CD14-positive monocyte (primary cell): Measurements from ENCODE around the gene PRKCA. TPM values are rescaled to one million over a fixed set of nuclear protein-coding genes. Genes with fewer than 3 reads are reported as not detected.

Experiments
- DNase-seq, 3 donors: peaks; one replicate each; pipeline ENCODE4 v3.0.0-alpha.2; 2011 to 2022
- H2AFZ ChIP-seq: 2 replicates; pipeline ENCODE4 v1.6.0; 2012; ENCODE audit warnings: mild to moderate bottlenecking, low read depth, low read length, inconsistent platforms; ENCODE audit not compliant: insufficient read depth, poor library complexity, severe bottlenecking
- H3K27ac ChIP-seq, 2 donors: 1 replicate in 1 of 2; 2 replicates in 1 of 2; pipeline ENCODE4 v1.5.1; 2012 to 2013; ENCODE audit warnings: low read length in 2 of 2, control low read depth in 1 of 2, inconsistent platforms in 1 of 2, low read depth in 1 of 2, mild to moderate bottlenecking in 1 of 2
- H3K27me3 ChIP-seq, 2 donors: one replicate each; pipeline versions ENCODE4 v1.6.0 to v1.6.1; 2011 to 2013; ENCODE audit warnings: low read length in 2 of 2; ENCODE audit not compliant: control insufficient read depth in 2 of 2, insufficient read depth in 2 of 2
- H3K36me3 ChIP-seq, 2 donors: replicated peaks in 1 of 2; 1 replicate in 1 of 2; 2 replicates in 1 of 2; pipeline versions ENCODE4 v1.5.1 to v1.6.1; 2012 to 2013; ENCODE audit warnings: low read length in 2 of 2, control low read depth in 1 of 2, inconsistent platforms in 1 of 2, mild to moderate bottlenecking in 1 of 2; ENCODE audit not compliant: insufficient read depth in 2 of 2, control insufficient read depth in 1 of 2
- H3K4me1 ChIP-seq, 2 donors: 1 replicate in 1 of 2; 2 replicates in 1 of 2; pipeline versions ENCODE4 v1.5.1 to v1.6.1; 2012 to 2013; ENCODE audit warnings: low read length in 2 of 2, control low read depth in 1 of 2, inconsistent platforms in 1 of 2, mild to moderate bottlenecking in 1 of 2, moderate library complexity in 1 of 2; ENCODE audit not compliant: insufficient read depth in 2 of 2, control insufficient read depth in 1 of 2
- H3K4me2 ChIP-seq: replicated peaks from 2 replicates; pipeline ENCODE3; 2012; ENCODE audit warnings: low read length, moderate library complexity, mild to moderate bottlenecking; ENCODE audit not compliant: poor library complexity, severe bottlenecking; ENCODE audit errors: extremely low read depth
- H3K4me3 ChIP-seq, 3 experiments: fragments of 200-600 bp in 1 of 3; sonication (generic) in 1 of 3; replicated peaks in 1 of 3; 1 replicate in 2 of 3; 2 replicates in 1 of 3; pipeline ENCODE4 v1.5.1; 2011 to 2013; ENCODE audit warnings: low read length in 3 of 3, mild to moderate bottlenecking in 3 of 3, control low read depth in 2 of 3, low read depth in 2 of 3, inconsistent platforms in 1 of 3, moderate library complexity in 1 of 3
- H3K79me2 ChIP-seq: 2 replicates; pipeline ENCODE4 v1.6.0; 2012; ENCODE audit warnings: mild to moderate bottlenecking, control low read depth, inconsistent platforms, low read length, moderate library complexity; ENCODE audit not compliant: insufficient read depth
- H3K9ac ChIP-seq: 2 replicates; pipeline ENCODE4 v1.6.0; 2017; ENCODE audit warnings: low read length, mild to moderate bottlenecking; ENCODE audit not compliant: insufficient read depth, poor library complexity, severe bottlenecking
- H3K9me3 ChIP-seq, 2 donors: replicated peaks in 1 of 2; 1 replicate in 1 of 2; 2 replicates in 1 of 2; pipeline versions ENCODE4 v1.5.1 to v1.6.1; 2012 to 2013; ENCODE audit warnings: low read length in 2 of 2, control low read depth in 1 of 2; ENCODE audit not compliant: control insufficient read depth in 1 of 2, insufficient read depth in 1 of 2
- H4K20me1 ChIP-seq: 2 replicates; pipeline ENCODE4 v1.6.0; 2012; ENCODE audit warnings: mild to moderate bottlenecking, low read length, control low read depth, moderate library complexity; ENCODE audit not compliant: insufficient read depth
- H3K27ac Mint-ChIP-seq, 7 donors: one replicate each; pipeline ENCODE4 v1.8.0; 2020; ENCODE audit warnings: mild to moderate bottlenecking in 7 of 7, mixed read lengths in 7 of 7, moderate library complexity in 6 of 7, inconsistent platforms in 2 of 7
- H3K27me3 Mint-ChIP-seq, 3 donors: one replicate each; pipeline ENCODE4 v1.8.0; 2021 to 2022; ENCODE audit warnings: low read depth in 3 of 3, mild to moderate bottlenecking in 3 of 3, mixed read lengths in 3 of 3, moderate library complexity in 3 of 3, inconsistent platforms in 1 of 3
- H3K36me3 Mint-ChIP-seq, 2 donors: one replicate each; pipeline ENCODE4 v1.8.0; 2020; ENCODE audit warnings: mixed read lengths in 2 of 2, inconsistent platforms in 1 of 2, mild to moderate bottlenecking in 1 of 2
- H3K4me1 Mint-ChIP-seq: one replicate; pipeline ENCODE4 v1.8.0; 2020; ENCODE audit warnings: mild to moderate bottlenecking, mixed read lengths
- H3K4me3 Mint-ChIP-seq, 2 donors: one replicate each; pipeline ENCODE4 v1.8.0; 2020; ENCODE audit warnings: mild to moderate bottlenecking in 2 of 2, mixed read lengths in 2 of 2, moderate library complexity in 1 of 2
- H3K9me3 Mint-ChIP-seq, 7 donors: one replicate each; pipeline ENCODE4 v1.8.0; 2020 to 2022; ENCODE audit warnings: mixed read lengths in 7 of 7, mild to moderate bottlenecking in 6 of 7, moderate library complexity in 6 of 7, inconsistent platforms in 2 of 7
- WGBS: methylation state at CpG from one replicate; pipeline ENCODE4 v1.1.5; 2013; ENCODE audit warnings: missing lambda C conversion rate; ENCODE audit not compliant: insufficient coverage; 5-methylcytosine and 5-hydroxymethylcytosine counted together
- intact Hi-C, 2 donors: fragments of 100-400 bp; cut with micrococcal nuclease; formaldehyde crosslinking; loops; one replicate each; pipeline versions ENCODE4 v1.15.0 to v1.15.1; 2023
- polyA plus RNA-seq, 3 donors: library from polyadenylated mRNA; depleted of rRNA in 1 of 3; unstranded in 2 of 3; stranded (reverse) in 1 of 3; fragments of 300-500 nt in 2 of 3; fragments of >200 nt in 1 of 3; fragmentation: Illumina TruSeq in 2 of 3; gene quantifications; 1 replicate in 2 of 3; 2 replicates in 1 of 3; pipeline ENCODE4 v1.2.3, GENCODE V29; 2012 to 2021
- TF ChIP-seq, protein P1 (sequence below): fragments of 200-600 bp; IDR thresholded peaks from one replicate; pipeline ENCODE4 v1.8.0; 2022; ENCODE audit warnings: antibody characterized with exemption, mild to moderate bottlenecking

Gene PRKCA
- polyA plus RNA-seq, 3 donors: 0.22 to 7.1 (median 0.30) TPM

DNA sequence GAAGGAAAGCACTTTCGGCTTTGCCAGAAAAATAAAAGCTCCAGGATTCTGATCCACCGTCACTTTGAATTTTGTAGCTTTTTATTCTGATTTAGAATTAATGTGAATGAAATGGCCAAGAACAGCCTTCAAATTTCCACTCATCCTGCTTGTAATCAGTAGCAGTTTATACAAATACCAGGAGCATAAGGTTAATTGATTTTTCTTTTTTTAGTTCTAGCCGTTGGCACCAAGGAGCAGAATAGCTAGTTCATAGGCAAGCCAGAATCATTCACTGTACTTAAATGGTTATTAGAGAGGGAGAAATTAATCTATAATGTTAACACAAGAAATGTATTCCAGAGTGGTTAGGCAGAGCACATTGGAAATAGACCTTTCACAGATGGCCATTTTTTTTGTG, 491.4 kb downstream of the PRKCA start:
- intact Hi-C loops: no loop called here
- peaks cover 16% of the 10 kb centered on the region for H3K4me1 Mint-ChIP-seq
- no CpG with 5 or more reads among the region's 3 CpGs for WGBS

GRCh38 chr17:66795486-66795885, 493.1 kb downstream of the PRKCA start:
- Mint-ChIP-seq H3K27ac (no peak overlapping the region), H3K4me3 (no peak overlapping the region), H3K27me3 (no peaks in the 10 kb centered on the region), H3K9me3 (peaks cover 0 to 10% (median 4%) of the 10 kb centered on the region in 7 donors), H3K36me3 (peaks cover 40 to 61% of the 10 kb centered on the region in 2 donors), H3K4me1 (peaks cover 12% of the 10 kb centered on the region)
- H3K79me2 ChIP-seq: no peaks in the 10 kb centered on the region
- no CpG with 5 or more reads among the region's 3 CpGs for WGBS
- H3K4me1 ChIP-seq: peaks cover 13% of the 10 kb centered on the region in 2 donors
- TF ChIP-seq, protein P1, sequence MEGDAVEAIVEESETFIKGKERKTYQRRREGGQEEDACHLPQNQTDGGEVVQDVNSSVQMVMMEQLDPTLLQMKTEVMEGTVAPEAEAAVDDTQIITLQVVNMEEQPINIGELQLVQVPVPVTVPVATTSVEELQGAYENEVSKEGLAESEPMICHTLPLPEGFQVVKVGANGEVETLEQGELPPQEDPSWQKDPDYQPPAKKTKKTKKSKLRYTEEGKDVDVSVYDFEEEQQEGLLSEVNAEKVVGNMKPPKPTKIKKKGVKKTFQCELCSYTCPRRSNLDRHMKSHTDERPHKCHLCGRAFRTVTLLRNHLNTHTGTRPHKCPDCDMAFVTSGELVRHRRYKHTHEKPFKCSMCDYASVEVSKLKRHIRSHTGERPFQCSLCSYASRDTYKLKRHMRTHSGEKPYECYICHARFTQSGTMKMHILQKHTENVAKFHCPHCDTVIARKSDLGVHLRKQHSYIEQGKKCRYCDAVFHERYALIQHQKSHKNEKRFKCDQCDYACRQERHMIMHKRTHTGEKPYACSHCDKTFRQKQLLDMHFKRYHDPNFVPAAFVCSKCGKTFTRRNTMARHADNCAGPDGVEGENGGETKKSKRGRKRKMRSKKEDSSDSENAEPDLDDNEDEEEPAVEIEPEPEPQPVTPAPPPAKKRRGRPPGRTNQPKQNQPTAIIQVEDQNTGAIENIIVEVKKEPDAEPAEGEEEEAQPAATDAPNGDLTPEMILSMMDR: no peak
- intact Hi-C loops: no loop called here
- H3K27ac ChIP-seq: no peak overlapping the region
- no peak overlapping the region for H3K4me3 ChIP-seq
- no peak for DNase-seq
- H3K4me2 ChIP-seq: no peak overlapping the region
- peaks cover 12 to 54% of the 10 kb centered on the region in 2 donors for H3K36me3 ChIP-seq
- H3K9ac ChIP-seq: no peak overlapping the region
- no peak overlapping the region for H2AFZ ChIP-seq
- peaks cover 10% of the 10 kb centered on the region in 2 donors for H3K9me3 ChIP-seq
- H4K20me1 ChIP-seq: no peaks in the 10 kb centered on the region
- no peaks in the 10 kb centered on the region for H3K27me3 ChIP-seq

More for the DNA sequence above, 491.4 kb downstream of the PRKCA start:
- Histone ChIP-seq H3K9me3 (peaks cover 10% of the 10 kb centered on the region in 2 donors), H3K4me3 (no peak overlapping the region), H3K36me3 (peaks cover 18 to 71% of the 10 kb centered on the region in 2 donors), H4K20me1 (no peaks in the 10 kb centered on the region), H3K4me1 (peaks cover 14 to 16% of the 10 kb centered on the region in 2 donors), H3K9ac (no peak overlapping the region), H3K27me3 (no peaks in the 10 kb centered on the region), H3K27ac (no peak overlapping the region), H3K79me2 (no peaks in the 10 kb centered on the region), H2AFZ (no peak overlapping the region), H3K4me2 (no peak overlapping the region)
- TF ChIP-seq, protein P1: no peak
- peaks cover 0 to 10% (median 4%) of the 10 kb centered on the region in 7 donors for H3K9me3 Mint-ChIP-seq
- DNase-seq: no peak
- H3K27ac Mint-ChIP-seq: no peak overlapping the region
- H3K4me3 Mint-ChIP-seq: no peak overlapping the region
- H3K36me3 Mint-ChIP-seq: peaks cover 45 to 74% of the 10 kb centered on the region in 2 donors
- peaks cover 0 to 2% (median 2%) of the 10 kb centered on the region in 3 donors for H3K27me3 Mint-ChIP-seq
